HFFc6 (cell line): ENCODE data around the gene SART1. TPM values are rescaled to one million over a fixed set of nuclear protein-coding genes. Genes with fewer than 3 reads are reported as not detected.
"Not testable (repeated sequence)": the region's sequence is repeated elsewhere in the genome, so short reads cannot be mapped to it uniquely, and the experiment has no call there.

ENCODE experiments used
- DNase-seq: peaks from one replicate; pipeline ENCODE4 v3.0.0-alpha.2; 2018
- H3K27ac Mint-ChIP-seq: 2 replicates; pipeline ENCODE4 v1.8.0; 2020; ENCODE audit warnings: mild to moderate bottlenecking, mixed read lengths
- H3K27me3 Mint-ChIP-seq: 2 replicates; pipeline ENCODE4 v1.8.0; 2021; ENCODE audit warnings: mild to moderate bottlenecking, moderate library complexity, mixed read lengths; ENCODE audit not compliant: insufficient read depth
- H3K36me3 Mint-ChIP-seq: 2 replicates; pipeline ENCODE4 v1.8.0; 2021; ENCODE audit warnings: low read depth, mixed read lengths
- H3K4me1 Mint-ChIP-seq: 2 replicates; pipeline ENCODE4 v1.8.0; 2020; ENCODE audit warnings: low read depth, mixed read lengths
- H3K4me3 Mint-ChIP-seq: 2 replicates; pipeline ENCODE4 v1.8.0; 2020; ENCODE audit warnings: mild to moderate bottlenecking, moderate library complexity, mixed read lengths
- H3K9me3 Mint-ChIP-seq: 2 replicates; pipeline ENCODE4 v1.8.0; 2020; ENCODE audit warnings: mild to moderate bottlenecking, mixed read lengths
- CTCF ChIP-seq: fragments of 200-600 bp; sonication (generic); IDR thresholded peaks from 2 replicates; pipeline ENCODE4 v1.5.0; 2021; ENCODE audit warnings: antibody characterized with exemption, mild to moderate bottlenecking
- total RNA-seq, 6 experiments: library from RNA; stranded (reverse); fragmentation: NEBNext Ultra II Directional; extraction: Animal tissue kit (Norgen Biotek cat#: 25700); gene quantifications; 2 replicates in 1 of 6; 3 replicates in 5 of 6; pipeline ENCODE4 v1.2.3, GENCODE V29; 2021

Gene SART1
- total RNA-seq, 6 experiments from 2014 or later = 51.7 to 69.3 (median 61.0) TPM

GRCh38 chr11:65947603-65948125 is 13.9 kb upstream of the SART1 start:
- H3K4me3 Mint-ChIP-seq = no peak overlapping the region
- TF ChIP-seq CTCF = no peak
- H3K36me3 Mint-ChIP-seq = no peaks in the 10 kb centered on the region
- H3K27ac Mint-ChIP-seq = no peak overlapping the region
- peaks cover 6% of the 10 kb centered on the region for H3K4me1 Mint-ChIP-seq
- no peaks in the 10 kb centered on the region for H3K9me3 Mint-ChIP-seq
- H3K27me3 Mint-ChIP-seq = peaks cover 4% of the 10 kb centered on the region
- no peak for DNase-seq

GRCh38 chr11:65950711-65951110 is 10.8 kb upstream of the SART1 start:
- H3K27me3 Mint-ChIP-seq, H3K9me3 Mint-ChIP-seq, H3K36me3 Mint-ChIP-seq, H3K4me3 Mint-ChIP-seq, H3K4me1 Mint-ChIP-seq, DNase-seq, H3K27ac Mint-ChIP-seq: not testable (repeated sequence)

GRCh38 chr11:65951641-65952040 is 9.9 kb upstream of the SART1 start:
- H3K4me1 Mint-ChIP-seq, H3K27ac Mint-ChIP-seq, H3K4me3 Mint-ChIP-seq, H3K27me3 Mint-ChIP-seq, H3K9me3 Mint-ChIP-seq, DNase-seq, H3K36me3 Mint-ChIP-seq: not testable (repeated sequence)

DNA sequence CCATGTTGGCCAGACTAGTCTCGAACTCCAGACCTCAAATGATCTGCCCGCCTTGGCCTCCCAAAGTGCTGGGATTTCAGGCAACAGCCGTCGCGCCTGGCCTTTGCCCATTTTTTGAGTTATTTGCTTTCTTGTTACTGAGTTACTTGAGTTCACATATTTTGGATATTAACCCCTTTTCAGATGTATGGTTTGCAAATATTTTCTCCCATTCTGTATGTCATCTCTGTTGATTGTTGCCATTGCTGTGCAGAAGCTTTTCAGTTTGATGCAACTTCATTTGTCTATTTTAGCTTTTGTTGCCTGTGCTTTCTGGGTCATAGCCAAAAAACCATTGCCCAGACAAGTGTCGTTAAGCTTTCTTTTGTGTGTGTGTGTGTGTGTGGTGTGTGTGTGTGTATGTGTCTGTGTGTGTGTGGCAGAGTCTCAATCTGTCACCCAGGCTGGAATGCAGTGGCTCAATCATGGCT is 9.4 kb upstream of the SART1 start:
- H3K36me3 Mint-ChIP-seq = no peaks in the 10 kb centered on the region
- H3K27me3 Mint-ChIP-seq = peaks cover under 1% of the 10 kb centered on the region; the same call in 1 of the 2 replicates
- no peaks in the 10 kb centered on the region for H3K9me3 Mint-ChIP-seq
- no peak overlapping the region for H3K4me3 Mint-ChIP-seq
- TF ChIP-seq CTCF = no peak
- DNase-seq = no peak
- H3K27ac Mint-ChIP-seq = no peak overlapping the region
- peaks cover 6% of the 10 kb centered on the region; the same call in 1 of the 2 replicates for H3K4me1 Mint-ChIP-seq

GRCh38 chr11:65953471-65953870 is 8.1 kb upstream of the SART1 start:
- TF ChIP-seq CTCF = no peak
- no peaks in the 10 kb centered on the region for H3K27me3 Mint-ChIP-seq
- H3K27ac Mint-ChIP-seq = no peak overlapping the region
- no peak overlapping the region for H3K4me3 Mint-ChIP-seq
- H3K36me3 Mint-ChIP-seq = no peaks in the 10 kb centered on the region
- peaks cover 6% of the 10 kb centered on the region; the same call in 1 of the 2 replicates for H3K4me1 Mint-ChIP-seq
- H3K9me3 Mint-ChIP-seq = no peaks in the 10 kb centered on the region
- DNase-seq = no peak

- no peaks in the 10 kb centered on the region for H3K27me3 Mint-ChIP-seq
- DNase-seq = no peak
- no peaks in the 10 kb centered on the region for H3K9me3 Mint-ChIP-seq
- H3K36me3 Mint-ChIP-seq = no peaks in the 10 kb centered on the region
- no peak overlapping the region for H3K4me3 Mint-ChIP-seq
- TF ChIP-seq CTCF = no peak
- H3K4me1 Mint-ChIP-seq = no peaks in the 10 kb centered on the region
- H3K27ac Mint-ChIP-seq = no peak overlapping the region
These were observed 6.8 kb upstream of the SART1 start for GRCh38 chr11:65954771-65955170.

DNA sequence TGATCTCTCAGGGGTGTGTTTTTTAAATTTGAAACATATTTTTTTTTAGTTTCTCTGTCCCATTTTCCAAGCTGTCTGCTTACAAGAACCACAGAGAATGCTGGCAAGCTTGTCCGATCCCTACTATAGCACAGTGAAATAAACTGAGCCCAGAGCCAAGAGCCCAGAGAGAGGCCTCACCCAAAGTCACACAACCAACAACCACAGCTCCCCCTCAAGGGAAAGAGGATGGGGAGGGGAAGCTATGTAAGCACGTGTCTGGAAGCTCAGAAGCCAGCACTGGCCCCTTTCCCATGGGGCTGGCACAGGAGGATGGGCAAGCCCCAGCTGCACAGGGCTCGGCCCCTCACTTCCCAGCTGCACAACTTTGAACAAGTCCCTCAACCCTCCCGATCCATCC is 3.2 kb upstream of the SART1 start:
- Mint-ChIP-seq H3K27ac (no peak overlapping the region), H3K4me3 (no peak overlapping the region), H3K4me1 (peaks cover 18% of the 10 kb centered on the region), H3K9me3 (no peaks in the 10 kb centered on the region), H3K36me3 (peaks cover 5% of the 10 kb centered on the region), H3K27me3 (no peaks in the 10 kb centered on the region)
- no peak for TF ChIP-seq CTCF
- DNase-seq = no peak
